NCI-H226 (cell line): Measurements from ENCODE around the gene OTUD5.

Source experiments
- DNase-seq: peaks from one replicate; pipeline ENCODE4 v3.0.0-alpha.2; 2015

Gene OTUD5

DNA sequence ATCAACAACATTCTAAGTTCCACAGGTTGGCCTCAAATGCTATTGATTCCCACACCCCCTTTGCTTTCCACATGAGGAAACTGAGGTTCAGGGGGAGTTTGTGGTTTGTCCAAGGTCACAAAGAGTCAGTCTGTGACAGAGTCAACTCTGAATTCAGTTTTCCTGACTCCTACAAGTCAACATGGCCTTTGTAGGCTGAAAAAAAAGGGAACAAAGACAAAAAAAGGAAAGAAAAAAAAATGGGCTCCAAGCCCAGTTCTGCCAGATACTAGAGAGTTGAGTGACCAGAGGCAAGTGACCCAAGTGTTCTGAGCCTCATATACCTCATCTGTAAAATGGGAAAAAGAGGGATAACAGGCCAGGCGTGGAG lies 22.1 kb downstream of the OTUD5 start:
- DNase-seq = no peak

DNA sequence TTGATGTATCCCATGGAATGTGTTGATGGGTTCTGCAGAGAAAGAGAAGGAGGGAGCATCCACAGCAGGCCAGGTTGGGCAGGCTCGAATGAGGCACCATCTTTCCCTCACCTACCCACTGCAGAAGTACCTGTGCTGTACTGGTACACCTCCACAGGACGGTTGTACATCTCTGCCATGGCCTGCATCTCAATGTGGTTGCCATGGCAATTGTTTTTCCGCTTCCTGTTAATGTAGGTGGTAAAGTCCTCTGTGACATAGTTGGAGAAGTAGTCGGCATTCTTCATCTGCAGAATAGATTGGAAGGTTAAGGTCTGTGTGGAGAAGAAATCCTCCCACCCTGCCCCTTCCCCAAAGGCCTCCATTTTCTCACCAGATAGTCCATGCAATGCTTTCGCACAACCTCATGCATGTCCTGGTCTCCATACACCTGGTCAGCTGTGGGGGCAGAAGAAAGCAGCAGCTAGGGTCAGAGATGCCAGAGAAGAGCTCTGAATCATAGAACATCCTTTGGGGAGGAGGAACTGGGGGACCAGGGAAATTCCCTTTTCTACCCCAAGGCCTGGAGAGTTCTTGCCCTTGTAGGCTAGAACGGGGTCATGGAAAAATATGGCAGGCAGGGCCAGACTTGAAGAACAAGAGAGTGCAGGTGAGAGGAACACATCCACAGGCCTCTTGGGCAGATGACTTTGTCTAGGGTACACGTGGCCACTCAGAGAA lies 22.7 kb downstream of the OTUD5 start:
- no peak for DNase-seq

DNA sequence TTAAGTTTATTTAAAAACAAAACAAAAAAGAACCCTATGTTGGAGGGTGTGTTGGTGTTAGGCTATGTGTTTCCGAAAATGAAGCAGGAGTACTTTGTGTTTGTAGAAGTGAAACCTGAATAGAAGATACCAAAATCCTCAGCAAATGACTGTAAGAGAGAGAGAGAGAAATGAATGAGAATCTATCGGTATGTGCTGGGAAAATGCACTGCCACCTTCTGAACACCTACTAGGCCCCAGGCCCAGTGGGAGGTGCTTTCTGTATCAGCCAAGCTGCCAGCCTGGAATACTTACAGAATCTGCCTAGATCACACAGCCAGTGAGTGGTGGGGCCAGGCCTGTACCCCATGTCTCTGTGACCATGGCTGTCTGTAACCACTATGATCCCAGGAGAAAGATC lies 23.6 kb downstream of the OTUD5 start:
- no peak for DNase-seq

DNA sequence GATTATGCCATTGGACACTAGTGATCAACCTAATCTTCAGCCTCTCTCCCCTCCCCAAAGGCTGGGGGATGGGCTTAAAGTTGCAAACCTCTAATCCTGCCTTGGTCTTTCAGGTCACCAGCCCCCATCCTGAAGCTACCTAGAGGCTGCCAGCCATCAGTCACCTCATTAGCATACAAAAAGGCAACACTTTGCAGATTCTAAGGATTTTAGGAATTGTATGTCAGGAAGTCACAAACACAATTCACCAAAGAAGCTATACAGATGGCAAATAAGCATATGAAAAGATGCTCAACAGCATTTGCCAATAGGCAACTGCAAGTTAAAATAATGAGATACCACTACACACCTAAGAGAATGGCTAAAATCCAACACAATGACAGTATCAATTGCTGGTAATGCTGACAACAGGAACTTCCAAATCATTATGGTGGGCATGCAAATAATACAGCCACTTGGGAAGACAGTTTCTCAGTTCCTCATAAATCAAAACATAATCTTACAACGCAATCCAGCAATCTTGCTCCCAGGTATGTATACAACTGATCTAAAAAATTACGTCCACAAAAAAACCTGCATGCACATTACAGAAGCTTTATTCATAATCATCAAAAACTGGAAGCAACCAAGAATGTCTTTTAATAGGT lies 29.5 kb downstream of the OTUD5 start:
- DNase-seq = no peak

GRCh38 chrX:48927123-48927522 lies 30.3 kb downstream of the OTUD5 start:
- no peak for DNase-seq

GRCh38 chrX:48924270-48924669 lies 33.1 kb downstream of the OTUD5 start:
- no peak for DNase-seq

DNA sequence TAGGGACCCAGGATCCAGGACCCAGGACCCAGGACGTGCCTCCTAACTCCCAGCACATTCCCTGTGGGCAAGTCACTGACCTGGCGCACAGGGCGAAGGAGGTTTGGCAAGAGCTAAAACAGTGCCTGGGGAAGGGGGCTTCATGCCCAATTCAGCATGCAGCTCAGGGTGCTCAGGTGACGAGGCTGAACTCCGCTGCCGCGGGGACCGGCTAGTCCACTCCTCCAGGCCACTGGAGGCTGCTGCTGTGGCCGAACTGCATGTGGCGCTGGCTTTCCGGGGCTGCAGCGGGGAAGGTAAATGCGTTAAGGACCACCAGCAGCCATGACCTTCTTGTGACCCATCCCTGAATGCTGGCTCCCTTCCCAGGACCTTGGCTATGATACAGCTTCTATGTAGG lies 33.6 kb downstream of the OTUD5 start:
- no peak for DNase-seq

GRCh38 chrX:48920718-48921104 lies 36.7 kb downstream of the OTUD5 start:
- DNase-seq = no peak

GRCh38 chrX:48919947-48920717 lies 37.3 kb downstream of the OTUD5 start:
- DNase-seq = no peak

- no peak for DNase-seq
These were observed 38.0 kb downstream of the OTUD5 start for GRCh38 chrX:48919360-48919841.

GRCh38 chrX:48918643-48919340 lies 38.6 kb downstream of the OTUD5 start, which contains the start of gene PIM2:
Gene PIM2 (minus strand): TSS chrX:48919024. CDS start chrX:48918834, 190 bp downstream.
- peak; percentile 83 for DNase-seq

- no peak for DNase-seq
These were observed 39.1 kb downstream of the OTUD5 start for GRCh38 chrX:48918301-48918642.

GRCh38 chrX:48917139-48918001 lies 40.0 kb downstream of the OTUD5 start:
- peak; percentile 55 for DNase-seq

- DNase-seq = no peak
These were observed 42.6 kb downstream of the OTUD5 start for GRCh38 chrX:48914593-48915493.

DNA sequence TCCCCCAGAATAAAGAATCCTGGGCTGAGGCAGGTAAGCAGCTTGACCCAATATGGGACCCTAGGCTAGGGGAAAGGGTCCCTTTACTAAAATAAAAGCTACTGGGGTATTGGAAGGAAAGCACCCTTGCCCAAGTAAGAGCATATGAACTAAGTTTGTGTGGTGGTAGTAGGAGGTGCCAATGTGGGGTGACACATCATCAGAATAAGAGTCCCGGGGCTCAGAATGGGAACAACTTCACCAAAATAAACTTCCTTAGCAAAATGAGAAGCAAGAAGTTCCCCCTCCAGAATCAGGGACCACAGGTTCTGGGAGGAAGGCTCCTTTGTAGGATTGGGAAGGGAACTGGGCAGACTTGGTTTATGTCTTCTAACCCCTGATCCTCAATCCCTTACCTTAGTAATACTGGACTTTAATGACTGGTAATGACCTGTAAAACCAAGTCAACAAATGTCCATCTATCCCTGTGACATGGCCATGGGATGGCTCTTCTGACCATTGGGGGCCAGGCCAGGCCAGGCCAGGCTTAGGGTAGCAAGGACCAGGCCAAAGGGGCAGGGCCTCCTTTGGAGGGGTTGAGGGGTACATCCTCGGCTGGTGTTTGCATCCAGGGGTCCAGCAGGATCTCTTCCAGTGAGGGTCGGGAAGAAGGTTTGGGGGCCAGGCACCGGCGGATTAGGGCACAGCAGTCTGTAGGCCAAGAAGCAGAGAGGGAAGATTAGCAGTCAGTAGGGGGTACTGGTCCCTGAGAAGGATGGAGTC lies 43.6 kb downstream of the OTUD5 start:
- no peak for DNase-seq

DNA sequence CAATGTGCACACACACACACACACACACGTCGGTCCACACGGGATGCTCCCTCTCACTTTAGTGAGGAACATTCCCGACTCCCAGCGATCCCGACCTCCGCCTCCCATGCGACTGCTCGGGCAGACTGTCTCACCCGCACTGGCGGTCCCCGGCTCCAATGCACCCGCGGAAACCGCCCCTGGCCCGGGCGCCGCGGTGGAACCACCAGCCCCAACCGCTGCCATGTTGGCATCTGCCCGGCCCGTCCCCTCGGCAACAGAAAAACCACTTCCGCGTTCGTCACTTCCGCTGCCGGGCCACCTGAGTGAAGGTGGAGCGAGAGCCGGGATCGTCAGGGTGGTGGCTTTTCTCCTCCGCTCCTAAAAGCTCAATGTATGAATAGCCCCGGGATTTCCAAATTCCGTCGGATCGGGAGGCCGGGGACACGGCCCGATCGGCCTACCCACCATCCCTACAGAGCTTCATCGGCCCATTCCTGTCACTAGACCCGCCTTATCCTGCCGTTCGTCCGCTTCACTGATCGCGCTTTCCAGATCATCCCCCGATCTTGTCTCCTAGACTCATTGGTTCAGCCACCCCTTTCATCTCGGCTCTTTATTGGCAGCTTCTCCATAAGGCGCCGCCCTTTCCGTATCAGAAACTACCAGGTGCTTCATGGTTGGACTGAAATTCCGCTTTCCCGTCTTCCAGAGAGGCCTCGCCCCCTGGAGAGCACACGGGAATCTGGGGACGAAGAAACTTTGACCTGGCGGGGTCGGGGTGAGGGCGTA lies 45.8 kb downstream of the OTUD5 start, which contains the start of gene SLC35A2:
SLC35A2 (minus strand) TSS at position 235 of the 771 bp plus-strand sequence; CDS start at position 225, 10 bp downstream.
- peak; percentile 80 for DNase-seq

- DNase-seq = no peak
These were observed 46.4 kb downstream of the OTUD5 start for GRCh38 chrX:48910926-48911411.

DNA sequence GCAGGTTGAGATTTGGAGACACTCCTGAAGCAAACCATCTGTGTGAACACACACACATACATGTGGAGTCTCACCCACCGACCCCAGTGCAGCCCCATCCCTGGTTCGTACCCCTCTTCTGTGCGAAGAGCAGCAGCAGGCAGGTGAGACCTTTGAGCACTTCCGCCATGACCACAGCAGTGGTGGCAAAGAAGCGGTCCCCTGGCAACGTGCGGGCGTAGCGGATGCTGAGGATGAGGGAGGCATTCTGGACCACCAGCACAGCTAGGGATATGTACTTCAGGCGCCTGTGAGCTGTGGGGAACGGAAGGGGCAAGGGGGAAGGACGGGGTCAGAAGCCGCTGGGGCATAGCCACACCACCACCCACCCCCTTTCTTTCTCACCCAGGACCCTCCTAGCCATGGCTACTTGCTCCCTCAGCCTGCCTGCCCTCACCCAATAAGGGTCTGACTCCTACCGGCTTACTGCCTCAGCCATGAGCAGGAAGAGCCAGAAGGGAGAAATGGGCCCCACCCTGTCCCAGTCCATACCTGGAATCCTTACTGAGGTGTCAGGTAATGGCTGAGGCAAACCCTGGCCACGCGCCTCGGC lies 47.6 kb downstream of the OTUD5 start:
- DNase-seq = no peak

DNA sequence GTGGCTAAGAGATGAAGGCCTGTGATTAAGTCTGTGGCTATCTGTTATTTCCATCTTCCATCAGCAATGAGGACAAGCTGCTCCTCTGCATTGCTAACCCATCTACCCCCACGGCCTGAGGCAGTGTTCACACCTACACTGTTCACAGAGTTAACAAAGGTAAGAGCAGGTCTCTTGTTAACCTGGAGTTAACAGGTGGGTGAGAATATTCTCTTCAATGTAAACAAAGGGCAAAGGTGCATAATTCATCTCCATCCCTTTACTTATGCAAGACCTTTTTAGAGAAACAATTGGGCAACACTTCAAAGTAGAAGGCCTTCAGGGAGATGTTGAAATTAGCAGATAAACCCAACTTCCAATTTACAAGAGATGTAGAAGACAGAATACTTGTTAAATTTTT lies 48.8 kb downstream of the OTUD5 start:
- DNase-seq = no peak
